ENCODE data around the gene LRRC30. TPM values are rescaled to one million over a fixed set of nuclear protein-coding genes. Genes with fewer than 3 reads are reported as not detected.
A peak's percentile ranks its signal among the peaks of the same experiment; 100 is the strongest.

The LRRC30 gene
- total RNA-seq, 2 donors from 2014 or later = not detected

DNA sequence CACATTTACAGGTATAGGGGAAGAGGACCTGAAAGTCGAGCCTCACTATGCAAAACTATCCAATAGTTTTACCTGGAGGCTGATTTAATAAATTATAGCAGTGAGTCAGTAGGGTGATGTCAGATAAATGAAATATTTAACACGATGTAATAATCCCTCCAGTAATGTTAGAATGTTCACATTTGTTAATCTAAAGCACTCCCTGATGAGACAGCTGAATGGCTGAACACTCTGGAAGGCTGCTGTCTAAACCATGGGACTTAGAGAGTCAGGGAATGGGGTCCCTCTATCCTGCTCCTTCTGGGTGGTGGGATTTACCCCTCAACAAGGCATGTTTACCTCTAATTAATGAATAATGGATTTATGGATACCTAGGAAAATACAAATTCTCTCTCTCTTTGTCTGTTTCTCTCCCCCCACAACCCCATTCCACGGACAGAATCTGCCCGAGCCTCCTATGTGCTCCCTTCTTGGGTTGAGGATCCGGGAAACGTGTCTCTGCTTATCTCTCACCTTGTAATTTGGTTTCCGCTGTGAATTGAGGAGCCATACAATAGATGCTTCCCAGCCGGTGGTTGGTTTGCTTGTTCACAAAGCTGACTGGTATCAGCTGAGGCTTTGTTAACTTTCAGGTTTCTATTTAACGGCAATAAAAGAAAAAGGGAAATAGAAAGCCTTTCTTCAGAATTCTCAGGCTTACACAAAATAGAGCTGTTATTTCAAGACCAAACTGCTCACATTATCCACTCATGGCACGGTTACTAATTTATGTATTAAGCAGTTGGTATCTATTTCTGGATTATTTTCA is 25.9 kb downstream of the LRRC30 start:
- no peak for TF ChIP-seq CTCF (IDR thresholded peaks at IDR 0.05)
- peaks cover 0 to 16% of the 10 kb centered on the region in 2 donors for H3K4me1 ChIP-seq
- no peak for DNase-seq (ENCODE audit: low spot score)
- H3K9me3 ChIP-seq = no peaks in the 10 kb centered on the region
- no peak overlapping the region for H3K4me3 ChIP-seq
- H3K36me3 ChIP-seq = no peaks in the 10 kb centered on the region
- H3K27me3 ChIP-seq = no peaks in the 10 kb centered on the region
- peak overlapping the region; percentile 3 to 39 for H3K27ac ChIP-seq

DNA sequence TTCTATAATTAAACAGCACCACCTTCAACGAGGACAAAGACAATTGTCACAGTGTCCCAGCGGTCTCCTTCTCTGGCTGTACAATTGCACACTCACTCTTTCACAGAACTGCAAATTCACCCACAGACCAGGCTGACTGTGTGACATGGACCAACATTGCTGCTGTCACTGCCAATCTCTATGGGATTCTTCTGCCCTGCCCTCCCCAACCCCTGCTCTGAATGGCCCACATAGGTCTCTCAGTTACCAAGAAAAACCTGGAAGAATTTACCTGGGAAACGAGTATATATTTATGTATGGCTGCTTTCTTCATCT is 26.5 kb downstream of the LRRC30 start:
- Histone ChIP-seq H3K4me1 (peaks cover 0 to 16% of the 10 kb centered on the region in 2 donors), H3K27ac (peak overlapping the region; percentile 3 to 39), H3K9me3 (no peaks in the 10 kb centered on the region), H3K4me3 (no peak overlapping the region), H3K36me3 (no peaks in the 10 kb centered on the region), H3K27me3 (no peaks in the 10 kb centered on the region)
- DNase-seq (ENCODE audit: low spot score) = no peak
- TF ChIP-seq CTCF (IDR thresholded peaks at IDR 0.05) = no peak

- Histone ChIP-seq H3K9me3 (no peaks in the 10 kb centered on the region), H3K4me1 (peaks cover 0 to 16% of the 10 kb centered on the region in 2 donors), H3K27me3 (no peaks in the 10 kb centered on the region), H3K4me3 (peak overlapping the region in 1 of 2 donors; percentile 6), H3K36me3 (no peaks in the 10 kb centered on the region), H3K27ac (peak overlapping the region; percentile 9 to 36)
- no peak for DNase-seq (ENCODE audit: low spot score)
- no peak for TF ChIP-seq CTCF (IDR thresholded peaks at IDR 0.05)
Observed at GRCh38 chr18:7259475-7259874, 28.6 kb downstream of the LRRC30 start.

DNA sequence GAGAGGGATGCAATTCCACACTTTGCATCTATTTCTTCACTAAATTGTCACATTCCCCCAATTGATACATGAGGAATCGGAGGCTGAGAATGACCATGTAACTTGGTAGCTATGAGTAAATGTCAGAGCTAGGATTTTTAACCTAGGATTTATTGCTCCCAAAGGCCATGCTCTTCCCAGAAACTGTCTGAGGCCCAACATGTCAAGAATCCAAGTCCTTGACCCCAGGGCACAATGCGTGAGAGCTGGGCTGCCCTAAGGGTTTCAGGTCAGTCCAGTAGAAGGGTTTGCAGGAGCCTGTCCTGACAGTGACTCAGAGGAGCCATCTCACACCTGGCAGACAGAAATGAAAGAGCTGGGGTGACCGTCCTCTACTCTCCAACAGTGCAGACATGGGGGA is 30.3 kb downstream of the LRRC30 start:
- no peaks in the 10 kb centered on the region for H3K9me3 ChIP-seq
- no peaks in the 10 kb centered on the region for H3K36me3 ChIP-seq
- peaks cover 0 to 16% of the 10 kb centered on the region in 2 donors for H3K4me1 ChIP-seq
- DNase-seq (ENCODE audit: low spot score) = no peak
- no peak for TF ChIP-seq CTCF (IDR thresholded peaks at IDR 0.05)
- H3K27me3 ChIP-seq = no peaks in the 10 kb centered on the region
- no peak overlapping the region for H3K4me3 ChIP-seq
- no peak overlapping the region for H3K27ac ChIP-seq

DNA sequence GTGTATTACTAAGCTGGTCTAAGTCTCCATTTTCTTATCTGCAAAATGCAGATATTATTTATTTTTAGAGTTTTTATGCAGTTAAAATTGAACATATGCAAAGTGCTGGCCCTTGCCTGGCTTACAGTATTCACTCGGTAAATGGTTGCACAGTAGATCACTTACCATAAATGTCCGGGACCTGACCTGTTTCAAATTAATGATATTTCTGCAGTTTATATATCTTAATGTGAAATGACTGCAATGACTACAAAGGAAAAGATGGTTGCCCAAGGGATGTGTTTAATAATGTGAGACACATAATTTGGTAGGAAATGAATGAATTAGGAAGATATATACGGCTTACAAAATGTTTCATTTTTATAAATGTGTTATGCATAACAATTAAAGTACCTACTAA is 37.1 kb downstream of the LRRC30 start:
- Histone ChIP-seq H3K27ac (no peak overlapping the region), H3K4me1 (peaks cover 0 to 10% of the 10 kb centered on the region in 2 donors), H3K27me3 (no peaks in the 10 kb centered on the region), H3K9me3 (no peaks in the 10 kb centered on the region), H3K36me3 (no peaks in the 10 kb centered on the region), H3K4me3 (no peak overlapping the region)
- DNase-seq (ENCODE audit: low spot score) = no peak
- TF ChIP-seq CTCF (IDR thresholded peaks at IDR 0.05) = no peak

DNA sequence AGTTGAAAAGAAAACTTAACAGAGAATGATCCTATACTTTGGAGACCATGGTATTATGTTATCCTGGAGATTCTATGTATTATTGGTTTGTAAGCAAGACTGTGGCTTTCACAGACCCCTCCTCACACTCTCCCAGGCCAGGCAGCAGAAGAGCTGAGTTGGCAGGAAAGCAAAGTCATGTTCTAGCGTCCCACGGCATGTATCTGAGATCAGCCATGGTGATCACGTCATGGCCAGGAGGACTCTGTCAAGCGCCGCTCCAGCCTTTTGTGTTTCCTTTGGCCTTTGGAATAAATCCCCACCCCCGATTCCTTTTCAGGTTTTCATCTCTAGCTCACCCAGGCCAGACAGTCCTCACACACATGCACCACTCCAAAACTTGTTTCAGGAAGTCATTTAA is 39.1 kb downstream of the LRRC30 start:
- TF ChIP-seq CTCF (IDR thresholded peaks at IDR 0.05) = no peak
- Histone ChIP-seq H3K27ac (no peak overlapping the region), H3K36me3 (no peaks in the 10 kb centered on the region), H3K9me3 (no peaks in the 10 kb centered on the region), H3K27me3 (no peaks in the 10 kb centered on the region), H3K4me3 (no peak overlapping the region), H3K4me1 (peaks cover 0 to 15% of the 10 kb centered on the region in 2 donors)
- no peak for DNase-seq (ENCODE audit: low spot score)
